GM12801 (cell line): Measurements from ENCODE around the gene IGFL4.

Experiments
- TF ChIP-seq, protein P1 (sequence below): IDR thresholded peaks from one replicate; pipeline ENCODE4 v1.5.1; 2011; ENCODE audit warnings: control low read depth; ENCODE audit not compliant: insufficient read length; ENCODE audit errors: extremely low read depth

The IGFL4 gene

DNA sequence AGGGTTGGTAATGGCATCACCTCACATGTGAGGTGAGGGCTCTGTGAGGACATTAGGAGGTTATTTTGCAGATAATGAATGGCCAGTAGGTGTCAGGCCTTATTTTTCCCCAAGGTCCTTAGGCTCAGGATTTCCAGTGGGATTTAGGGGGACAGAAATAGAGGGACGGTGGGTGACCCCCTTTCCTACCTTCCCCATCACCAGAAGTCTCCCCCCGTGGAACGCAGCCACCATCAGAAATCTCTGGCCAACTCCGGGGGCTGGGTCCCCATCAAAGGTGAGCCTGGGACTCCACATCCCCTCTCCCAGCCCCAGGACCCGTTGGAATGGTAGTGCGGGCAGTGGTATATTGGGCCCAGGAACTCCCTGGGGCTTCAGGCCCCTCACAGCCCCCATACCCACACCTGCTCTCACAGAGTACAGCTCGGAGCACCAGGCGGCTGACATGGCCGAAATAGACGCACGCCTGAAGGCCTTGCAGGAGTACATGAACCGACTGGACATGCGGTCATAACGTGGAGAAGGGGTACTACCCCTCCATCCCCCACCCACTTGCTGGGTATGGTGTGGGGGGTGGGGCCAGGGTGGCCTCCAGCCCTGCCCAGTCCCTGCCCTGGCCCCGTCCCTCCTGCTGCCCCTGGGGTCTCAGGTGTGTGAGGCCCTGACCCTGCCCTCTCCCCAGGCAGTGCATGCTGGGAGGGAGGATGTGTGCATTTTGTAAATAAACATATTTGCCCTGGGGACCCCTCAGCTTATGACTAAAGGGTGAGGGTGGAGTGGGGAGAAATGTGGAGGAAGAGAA is 22.7 kb downstream of the IGFL4 start:
- TF ChIP-seq, protein P1, sequence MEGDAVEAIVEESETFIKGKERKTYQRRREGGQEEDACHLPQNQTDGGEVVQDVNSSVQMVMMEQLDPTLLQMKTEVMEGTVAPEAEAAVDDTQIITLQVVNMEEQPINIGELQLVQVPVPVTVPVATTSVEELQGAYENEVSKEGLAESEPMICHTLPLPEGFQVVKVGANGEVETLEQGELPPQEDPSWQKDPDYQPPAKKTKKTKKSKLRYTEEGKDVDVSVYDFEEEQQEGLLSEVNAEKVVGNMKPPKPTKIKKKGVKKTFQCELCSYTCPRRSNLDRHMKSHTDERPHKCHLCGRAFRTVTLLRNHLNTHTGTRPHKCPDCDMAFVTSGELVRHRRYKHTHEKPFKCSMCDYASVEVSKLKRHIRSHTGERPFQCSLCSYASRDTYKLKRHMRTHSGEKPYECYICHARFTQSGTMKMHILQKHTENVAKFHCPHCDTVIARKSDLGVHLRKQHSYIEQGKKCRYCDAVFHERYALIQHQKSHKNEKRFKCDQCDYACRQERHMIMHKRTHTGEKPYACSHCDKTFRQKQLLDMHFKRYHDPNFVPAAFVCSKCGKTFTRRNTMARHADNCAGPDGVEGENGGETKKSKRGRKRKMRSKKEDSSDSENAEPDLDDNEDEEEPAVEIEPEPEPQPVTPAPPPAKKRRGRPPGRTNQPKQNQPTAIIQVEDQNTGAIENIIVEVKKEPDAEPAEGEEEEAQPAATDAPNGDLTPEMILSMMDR, result no peak

DNA sequence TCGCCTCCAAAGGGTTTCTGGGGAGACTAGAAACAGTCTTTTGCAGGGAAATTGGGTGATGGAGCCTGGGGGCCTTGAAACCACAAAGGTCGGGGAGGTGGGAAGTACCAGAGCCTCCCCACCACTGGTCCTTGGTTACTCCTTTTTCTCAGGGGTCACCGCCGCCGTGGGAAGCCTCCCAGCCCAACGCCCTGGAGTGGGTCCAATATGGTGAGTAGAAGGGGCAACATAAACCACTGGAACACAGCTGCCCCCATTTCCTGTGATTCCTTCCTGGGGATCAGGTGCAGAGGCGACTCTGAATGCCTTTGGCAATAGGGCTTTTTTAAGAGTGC is 23.7 kb downstream of the IGFL4 start:
- TF ChIP-seq, protein P1, result no peak

DNA sequence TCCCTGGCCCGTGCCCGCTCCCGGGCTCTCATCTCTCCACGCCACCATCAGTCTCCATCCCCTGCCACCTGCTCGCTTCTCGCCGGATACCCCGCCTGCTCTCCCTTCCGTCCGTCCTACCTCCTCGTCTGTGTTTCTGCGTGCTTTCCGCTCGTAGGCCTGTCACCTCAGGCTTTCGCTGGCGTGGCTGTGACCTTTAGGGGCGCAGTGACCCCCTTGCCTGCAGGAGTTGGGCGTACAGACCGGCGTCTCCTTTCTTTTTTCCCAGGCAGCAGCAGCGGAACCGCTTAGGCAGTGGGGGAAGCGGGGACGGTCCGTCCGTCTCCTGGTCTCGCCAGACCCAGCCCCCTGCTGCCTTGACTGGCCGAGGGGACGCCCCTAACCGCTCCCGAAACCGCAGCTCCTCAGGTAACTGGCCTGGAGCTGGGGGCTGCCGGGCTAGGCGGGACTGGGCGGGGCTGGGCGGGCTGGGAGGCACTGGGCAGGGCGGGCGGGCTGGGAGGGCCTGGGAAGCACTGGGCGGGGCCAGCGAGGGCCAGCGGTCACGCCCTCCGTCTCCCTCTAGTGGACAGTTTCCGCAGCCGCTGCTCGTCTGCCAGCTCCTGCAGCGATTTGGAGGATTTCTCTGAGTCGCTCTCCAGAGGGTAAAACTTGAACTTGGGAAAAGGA is 24.2 kb downstream of the IGFL4 start:
- TF ChIP-seq, protein P1, result no peak

DNA sequence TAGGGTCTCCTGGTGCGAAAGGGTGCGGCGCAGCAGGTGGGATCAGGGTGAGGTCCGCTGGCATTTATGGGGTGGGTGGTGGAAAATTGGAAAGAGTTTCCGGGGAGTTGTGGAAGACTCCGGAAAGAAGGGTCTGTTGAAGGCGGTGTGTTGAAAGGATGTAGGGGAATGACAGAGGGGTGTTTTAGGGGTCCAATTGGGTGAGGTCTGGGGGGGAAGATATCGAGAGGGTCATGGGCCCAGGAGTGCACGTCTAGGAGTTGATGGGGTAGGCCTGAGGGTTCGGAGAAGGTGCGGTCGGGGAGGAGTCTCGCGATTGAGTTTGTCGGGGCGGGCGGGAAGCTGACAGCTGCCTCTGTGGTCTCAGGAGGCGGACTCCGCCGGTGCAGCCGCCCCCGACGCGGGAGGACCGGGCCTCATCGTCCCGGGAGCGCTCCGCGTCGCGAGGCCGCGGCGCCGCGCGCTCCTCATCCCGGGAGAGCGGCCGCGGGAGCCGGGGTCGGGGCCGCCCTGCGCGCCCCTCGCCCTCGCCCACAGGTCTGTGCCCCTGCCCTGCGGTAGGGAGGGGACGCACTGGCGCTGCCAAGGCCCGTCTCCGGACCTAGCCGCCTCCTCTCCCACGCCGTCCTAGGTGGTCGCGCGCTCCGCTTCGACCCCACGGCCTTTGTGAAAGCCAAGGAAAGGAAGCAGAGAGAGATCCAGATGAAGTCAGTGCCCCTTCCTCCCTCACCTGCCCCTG is 24.9 kb downstream of the IGFL4 start:
- TF ChIP-seq, protein P1, result no peak

DNA sequence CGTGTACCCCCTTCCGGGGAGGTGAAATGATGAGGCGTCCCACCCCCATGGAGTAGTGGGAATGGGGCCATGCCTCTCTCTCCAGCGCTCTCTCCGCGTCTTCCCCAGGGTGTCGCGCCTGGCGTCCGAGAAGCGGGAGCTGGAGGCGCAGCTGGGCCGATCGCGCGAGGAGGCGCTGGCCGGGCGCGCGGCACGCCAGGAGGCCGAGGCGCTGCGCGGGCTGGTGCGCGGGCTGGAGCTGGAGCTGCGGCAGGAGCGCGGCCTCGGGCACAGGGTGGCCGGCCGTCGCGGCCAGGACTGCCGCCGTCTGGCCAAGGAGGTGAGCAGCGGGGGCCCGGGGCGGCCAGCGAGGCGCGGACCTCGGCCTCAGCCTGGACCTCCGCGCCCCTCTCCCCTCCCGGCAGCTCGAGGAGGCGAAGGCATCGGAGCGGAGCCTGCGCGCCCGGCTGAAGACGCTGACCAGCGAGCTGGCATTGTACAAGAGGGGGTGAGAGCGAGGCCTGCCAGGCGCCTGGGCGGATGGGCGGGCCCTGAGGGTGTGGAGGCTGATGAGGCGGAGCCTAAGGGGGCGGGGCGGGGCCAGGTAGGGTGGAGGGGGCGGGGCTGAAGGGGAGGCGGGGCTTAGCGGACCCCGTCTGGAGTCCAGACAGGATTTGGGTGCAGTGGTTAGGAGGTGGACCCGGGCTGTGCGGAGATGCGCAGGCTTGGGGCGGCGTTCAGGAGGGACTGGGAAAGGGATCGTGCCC is 25.7 kb downstream of the IGFL4 start:
- TF ChIP-seq, protein P1, result no peak

DNA sequence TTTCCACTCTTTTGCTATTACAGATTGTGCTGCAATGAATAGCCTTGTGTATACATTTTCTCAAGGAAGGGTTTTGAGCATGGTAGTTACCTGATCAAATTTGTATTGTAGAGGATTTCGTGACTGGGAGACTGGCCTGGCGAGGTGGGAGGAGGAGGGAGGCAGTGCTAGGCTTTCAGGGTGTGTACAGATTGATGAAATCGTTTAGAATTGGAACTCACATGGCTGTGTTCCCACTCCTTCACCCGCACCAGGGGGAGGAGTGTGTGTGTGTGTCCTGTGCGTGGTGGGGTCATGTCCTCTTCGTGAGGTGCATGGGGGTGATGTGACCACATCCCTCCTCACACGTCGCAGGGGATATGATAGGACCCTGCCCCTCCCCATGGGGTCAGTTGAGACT is 26.3 kb downstream of the IGFL4 start:
- TF ChIP-seq, protein P1, result no peak
